Stomach (tissue), 9 donors: Measurements from ENCODE around the gene RAB3C. TPM values are rescaled to one million over a fixed set of nuclear protein-coding genes. Genes with fewer than 3 reads are reported as not detected.

ENCODE experiments used
- DNase-seq, 2 donors: peaks; one replicate each; pipeline versions ENCODE4 v3.0.0 to v3.0.0-alpha.2; 2013 to 2019
- H3K27ac ChIP-seq, 5 donors: fragments of 200-600 bp in 4 of 5; sonication (generic) in 4 of 5; one replicate each; pipeline ENCODE4 v1.5.1; 2013 to 2019; ENCODE audit warnings: mild to moderate bottlenecking in 1 of 5, moderate library complexity in 1 of 5
- H3K27me3 ChIP-seq, 3 donors: fragments of 200-600 bp; sonication (generic); one replicate each; pipeline ENCODE4 v1.5.1; 2017 to 2019; ENCODE audit warnings: mixed run types in 1 of 3
- H3K36me3 ChIP-seq, 4 donors: fragments of 200-600 bp; sonication (generic); 1 replicate in 3 of 4; 2 replicates in 1 of 4; pipeline ENCODE4 v1.5.1; 2016 to 2019
- H3K4me1 ChIP-seq, 4 donors: fragments of 200-600 bp; sonication (generic); one replicate each; pipeline ENCODE4 v1.5.1; 2016 to 2019
- H3K4me3 ChIP-seq, 4 donors: fragments of 200-600 bp; sonication (generic) in 3 of 4; one replicate each; pipeline ENCODE4 v1.5.1; 2016 to 2019; ENCODE audit warnings: mild to moderate bottlenecking in 1 of 4
- H3K9me3 ChIP-seq, 4 donors: fragments of 200-600 bp; sonication (generic); one replicate each; pipeline ENCODE4 v1.5.1; 2016 to 2019
- CTCF ChIP-seq, 7 experiments: fragments of 450-650 bp in 4 of 7; fragments of 200-600 bp in 3 of 7; sonication (generic) in 3 of 7; IDR thresholded peaks; one replicate each; pipeline ENCODE4 v1.5.1; 2016 to 2019; ENCODE audit warnings: antibody characterized with exemption in 7 of 7, control low read depth in 2 of 7, mild to moderate bottlenecking in 1 of 7
- EP300 ChIP-seq: sonication (generic); formaldehyde crosslinking; IDR thresholded peaks from one replicate; pipeline ENCODE4 v1.6.1; 2017; ENCODE audit warnings: antibody characterized with exemption
- POLR2A ChIP-seq, 4 donors: fragments of 450-650 bp; IDR thresholded peaks; one replicate each; pipeline ENCODE4 v1.6.1; 2016; ENCODE audit warnings: antibody characterized with exemption in 4 of 4, control low read depth in 2 of 4, mild to moderate bottlenecking in 1 of 4, moderate library complexity in 1 of 4
- POLR2AphosphoS5 ChIP-seq, 3 donors: sonication (generic); formaldehyde crosslinking; IDR thresholded peaks; one replicate each; pipeline ENCODE4 v1.6.1; 2016; ENCODE audit warnings: antibody characterized with exemption in 3 of 3
- WGBS, 5 donors: extraction: QIAGEN DNeasy Blood & Tissue Kit in 3 of 5; methylation state at CpG; one replicate each; pipeline versions ENCODE4 v1.1.5 to v1.1.7; 2013 to 2018; 5-methylcytosine and 5-hydroxymethylcytosine counted together
- intact Hi-C: fragments of 100-400 bp; cut with DNase I; formaldehyde crosslinking; loops from one replicate; pipeline ENCODE4 v1.15.1; 2023; ENCODE audit warnings: low total_unique reads
- polyA plus RNA-seq, 3 donors: library from polyadenylated mRNA; stranded (reverse); fragments of 200-250 nt; gene quantifications; one replicate each; pipeline ENCODE4 v1.2.3, GENCODE V29; 2013
- total RNA-seq, 5 donors: library from RNA; depleted of rRNA; stranded (reverse); fragments of >200 nt; gene quantifications; one replicate each; pipeline versions ENCODE4 v1.1.0 to v1.2.3, GENCODE V29; 2014 to 2016
- donor health status: healthy with polysubstance abuse.
- donor health status: Bipolar disorder and iron deficiency.
- donor health status: healthy.

RAB3C gene
- total and polyA plus RNA-seq, 8 donors: 0.31 to 7.9 (median 2.2) TPM; not detected in 3

GRCh38 chr5:58847041-58847440, 264.2 kb downstream of the RAB3C start:
- no peak for DNase-seq
- no peak overlapping the region for H3K4me3 ChIP-seq
- 69 to 88% (median 80%) methylated on average over 5 of the region's 5 CpGs for WGBS, 5 donors
- no peak overlapping the region for H3K27ac ChIP-seq
- intact Hi-C loops: no loop called here
- no peak for TF ChIP-seq CTCF (IDR thresholded peaks at IDR 0.05)
- no peaks in the 10 kb centered on the region for H3K27me3 ChIP-seq
- H3K9me3 ChIP-seq: no peaks in the 10 kb centered on the region
- peaks cover 0 to 13% (median 10%) of the 10 kb centered on the region in 4 donors for H3K4me1 ChIP-seq
- H3K36me3 ChIP-seq: no peaks in the 10 kb centered on the region

GRCh38 chr5:58849223-58849622, 266.3 kb downstream of the RAB3C start:
- 20 to 36% (median 31%) methylated on average over 1 of the region's 1 CpG for WGBS, 5 donors
- no peak overlapping the region for H3K27ac ChIP-seq
- no peak for DNase-seq
- TF ChIP-seq EP300 (no peak), POLR2A (IDR thresholded peaks at IDR 0.05) (no peak), POLR2AphosphoS5 (IDR thresholded peaks at IDR 0.05) (no peak), CTCF (IDR thresholded peaks at IDR 0.05) (no peak)
- intact Hi-C loops: no loop called here
- H3K4me3 ChIP-seq: no peak overlapping the region
- no peaks in the 10 kb centered on the region for H3K9me3 ChIP-seq
- H3K36me3 ChIP-seq: no peaks in the 10 kb centered on the region
- no peaks in the 10 kb centered on the region for H3K27me3 ChIP-seq
- H3K4me1 ChIP-seq: peaks cover 0 to 13% (median 10%) of the 10 kb centered on the region in 4 donors

- TF ChIP-seq EP300 (no peak), CTCF (IDR thresholded peaks at IDR 0.05) (peak in 4 of 7 experiments; percentile 6 to 41 (median 23)), POLR2AphosphoS5 (IDR thresholded peaks at IDR 0.05) (peak in 2 of 3 donors; percentile 70 to 78)
- WGBS, 5 donors: 10 to 24% (median 19%) methylated on average over 3 of the region's 3 CpGs
Measured at GRCh38 chr5:58849921-58850667, 267.2 kb downstream of the RAB3C start.

GRCh38 chr5:58851153-58851552, 268.3 kb downstream of the RAB3C start:
- Histone ChIP-seq H3K9me3 (no peaks in the 10 kb centered on the region), H3K4me1 (peaks cover 3 to 21% (median 14%) of the 10 kb centered on the region in 4 donors), H3K4me3 (no peak overlapping the region), H3K36me3 (no peaks in the 10 kb centered on the region), H3K27ac (no peak overlapping the region), H3K27me3 (no peaks in the 10 kb centered on the region)
- 75 to 77% (median 76%) methylated on average over 7 of the region's 7 CpGs for WGBS, 5 donors
- no peak for DNase-seq
- no peak for TF ChIP-seq EP300
- no peak for TF ChIP-seq CTCF (IDR thresholded peaks at IDR 0.05)
- intact Hi-C loops: no loop called here

More at GRCh38 chr5:58849921-58850667, 267.2 kb downstream of the RAB3C start:
- no peaks in the 10 kb centered on the region for H3K9me3 ChIP-seq
- no peaks in the 10 kb centered on the region for H3K27me3 ChIP-seq
- no peaks in the 10 kb centered on the region for H3K36me3 ChIP-seq
- H3K27ac ChIP-seq: peak overlapping the region in 1 of 5 donors; percentile 4
- peak; percentile 88 to 91 for DNase-seq
- no peak overlapping the region for H3K4me3 ChIP-seq
- intact Hi-C loops: no loop called here
- H3K4me1 ChIP-seq: peaks cover 0 to 14% (median 10%) of the 10 kb centered on the region in 4 donors
